IMR-90 (cell line): ENCODE results near the gene NUBPL. TPM values are rescaled to one million over a fixed set of nuclear protein-coding genes. Genes with fewer than 3 reads are reported as not detected.

ENCODE experiments used
- ATAC-seq: fragments of 200-7000 bp; cut with Tn5 transposase; 2 replicates; pipeline ENCODE4 v1.9.1; 2020; ENCODE audit warnings: low read depth, mild to moderate bottlenecking, moderate library complexity
- BruUV-seq: library from RNA; stranded (reverse); fragments of 400-500 nt; replicated peaks from 2 replicates; lab custom pipeline; 2021; lab: Mats Ljungman, UMichigan
- CTCF ChIA-PET: fragments of 300-600 bp; formaldehyde crosslinking; extraction: SDS; loops from one replicate; lab custom pipeline; 2021; ENCODE audit warnings: antibody characterized with exemption; lab: Yijun Ruan, JAX
- POLR2A ChIA-PET: fragments of 300-600 bp; sonication (Branson Sonifier 250); formaldehyde crosslinking; loops from one replicate; lab custom pipeline; 2022; ENCODE audit warnings: antibody characterized with exemption; ENCODE audit not compliant: unreplicated experiment; lab: Charles Lee
- DNase-seq: peaks from one replicate; pipeline ENCODE4 v3.0.0; 2013
- H2AFZ ChIP-seq: replicated peaks from 2 replicates; pipeline ENCODE3; 2013; ENCODE audit warnings: low read length, mild to moderate bottlenecking; ENCODE audit not compliant: poor library complexity
- H2AK5ac ChIP-seq: 2 replicates; pipeline ENCODE4 v1.6.1; 2013; ENCODE audit warnings: low read depth, low read length, inconsistent platforms
- H2AK9ac ChIP-seq: replicated peaks from 2 replicates; pipeline ENCODE3; 2013; ENCODE audit warnings: mild to moderate bottlenecking, low read depth, low read length, moderate library complexity; ENCODE audit not compliant: poor library complexity
- H2BK120ac ChIP-seq: 2 replicates; pipeline ENCODE4 v1.6.1; 2013; ENCODE audit warnings: low read depth, low read length, inconsistent platforms
- H2BK15ac ChIP-seq: 3 replicates; pipeline ENCODE4 v1.6.1; 2013; ENCODE audit warnings: low read depth, low read length, inconsistent platforms
- H2BK20ac ChIP-seq: 2 replicates; pipeline ENCODE4 v1.6.1; 2013; ENCODE audit warnings: low read depth, mild to moderate bottlenecking, inconsistent platforms, low read length, moderate library complexity
- H2BK5ac ChIP-seq: 2 replicates; pipeline ENCODE4 v1.6.1; 2013; ENCODE audit warnings: mild to moderate bottlenecking, low read depth, low read length, inconsistent platforms; ENCODE audit not compliant: poor library complexity, severe bottlenecking
- H3K14ac ChIP-seq: replicated peaks from 2 replicates; pipeline ENCODE4 v1.6.1; 2013; ENCODE audit warnings: low read depth, low read length, inconsistent platforms
- H3K18ac ChIP-seq: 2 replicates; pipeline ENCODE4 v1.6.1; 2013; ENCODE audit warnings: low read depth, low read length, control low read depth
- H3K23ac ChIP-seq: 2 replicates; pipeline ENCODE4 v1.6.1; 2013; ENCODE audit warnings: low read depth, low read length, inconsistent platforms
- H3K27ac ChIP-seq: 2 replicates; pipeline ENCODE4 v1.5.1; 2013; ENCODE audit warnings: mild to moderate bottlenecking, control low read depth, low read length; ENCODE audit not compliant: insufficient read depth
- H3K27me3 ChIP-seq: 2 replicates; pipeline ENCODE4 v1.6.1; 2013; ENCODE audit warnings: low read length; ENCODE audit not compliant: control insufficient read depth, insufficient read depth
- H3K36me3 ChIP-seq: 2 replicates; pipeline ENCODE4 v1.6.1; 2013; ENCODE audit warnings: low read length, mixed read lengths; ENCODE audit not compliant: control insufficient read depth, insufficient read depth
- H3K4ac ChIP-seq: 2 replicates; pipeline ENCODE4 v1.6.1; 2013; ENCODE audit warnings: low read depth, low read length, inconsistent platforms
- H3K4me1 ChIP-seq: 2 replicates; pipeline ENCODE4 v1.6.1; 2013; ENCODE audit warnings: low read length, mixed read lengths; ENCODE audit not compliant: control insufficient read depth, insufficient read depth
- H3K4me2 ChIP-seq: 2 replicates; pipeline ENCODE4 v1.6.1; 2013; ENCODE audit warnings: low read depth, mild to moderate bottlenecking, control low read depth, low read length, moderate library complexity
- H3K4me3 ChIP-seq: 2 replicates; pipeline ENCODE4 v1.5.1; 2013; ENCODE audit warnings: low read depth, mild to moderate bottlenecking, control low read depth, low read length, moderate library complexity; ENCODE audit not compliant: insufficient read depth
- H3K56ac ChIP-seq: 2 replicates; pipeline ENCODE4 v1.6.1; 2013; ENCODE audit warnings: low read length, inconsistent platforms; ENCODE audit not compliant: insufficient read depth; ENCODE audit errors: extremely low read depth
- H3K79me1 ChIP-seq, 2 experiments: 2 replicates each; pipeline ENCODE4 v1.6.1; 2013; ENCODE audit warnings: low read length in 2 of 2, inconsistent platforms in 1 of 2, low read depth in 1 of 2
- H3K9ac ChIP-seq: 2 replicates; pipeline ENCODE4 v1.6.1; 2013; ENCODE audit warnings: low read depth, low read length, control low read depth
- H3K9me1 ChIP-seq: 2 replicates; pipeline ENCODE4 v1.6.1; 2013; ENCODE audit warnings: low read length, inconsistent platforms; ENCODE audit not compliant: insufficient read depth
- H3K9me3 ChIP-seq: 2 replicates; pipeline ENCODE4 v1.6.1; 2013; ENCODE audit warnings: low read length; ENCODE audit not compliant: control insufficient read depth, insufficient read depth
- H4K20me1 ChIP-seq: 2 replicates; pipeline ENCODE4 v1.6.1; 2013; ENCODE audit warnings: low read length, inconsistent platforms; ENCODE audit not compliant: insufficient read depth
- H4K5ac ChIP-seq: 2 replicates; pipeline ENCODE4 v1.6.1; 2013; ENCODE audit warnings: mild to moderate bottlenecking, low read depth, low read length, control low read depth
- H4K8ac ChIP-seq, 2 experiments: 2 replicates each; pipeline ENCODE4 v1.6.1; 2013; ENCODE audit warnings: low read depth in 2 of 2, low read length in 2 of 2, control low read depth in 1 of 2, inconsistent platforms in 1 of 2
- H4K91ac ChIP-seq: 2 replicates; pipeline ENCODE4 v1.6.1; 2013; ENCODE audit warnings: low read depth, low read length, inconsistent platforms; ENCODE audit not compliant: insufficient read depth
- BHLHE40 ChIP-seq: fragments of 150-350 bp; IDR thresholded peaks from 2 replicates; pipeline ENCODE4 v1.6.1; 2016; ENCODE audit warnings: mild to moderate bottlenecking, low read depth, low read length
- CHD1 ChIP-seq: IDR thresholded peaks from 2 replicates; pipeline ENCODE4 v1.6.1; 2012; ENCODE audit warnings: low read depth, low read length, improper control_type of control experiment
- ELK1 ChIP-seq: fragments of 150-350 bp; IDR thresholded peaks from 2 replicates; pipeline ENCODE4 v1.6.1; 2016; ENCODE audit warnings: low read depth, mild to moderate bottlenecking, low read length, moderate library complexity, borderline replicate concordance
- FOS ChIP-seq: fragments of 150-350 bp; IDR thresholded peaks from 2 replicates; pipeline ENCODE4 v1.6.1; 2016; ENCODE audit warnings: low read depth, low read length
- MAFK ChIP-seq: IDR thresholded peaks from 2 replicates; pipeline ENCODE4 v1.6.1; 2012; ENCODE audit warnings: low read depth, low read length, improper control_type of control experiment
- NFE2L2 ChIP-seq: fragments of 150-350 bp; IDR thresholded peaks from 2 replicates; pipeline ENCODE4 v1.6.1; 2016; ENCODE audit warnings: low read depth, mild to moderate bottlenecking, low read length
- RAD21 ChIP-seq: IDR thresholded peaks from 2 replicates; pipeline ENCODE4 v1.6.1; 2012; ENCODE audit warnings: low read length, improper control_type of control experiment
- RCOR1 ChIP-seq: IDR thresholded peaks from 2 replicates; pipeline ENCODE4 v1.6.1; 2012; ENCODE audit warnings: mild to moderate bottlenecking, low read length, improper control_type of control experiment; ENCODE audit not compliant: insufficient replicate concordance
- RFX5 ChIP-seq: IDR thresholded peaks from 2 replicates; pipeline ENCODE4 v1.8.0; 2012; ENCODE audit warnings: low read depth, mild to moderate bottlenecking, low read length, moderate library complexity
- SMC3 ChIP-seq: fragments of 150-350 bp; IDR thresholded peaks from 2 replicates; pipeline ENCODE4 v1.6.1; 2016; ENCODE audit warnings: low read depth, mild to moderate bottlenecking, antibody characterized with exemption, low read length, moderate library complexity
- WGBS, 2 experiments: methylation state at CpG; one replicate each; pipeline versions ENCODE4 v1.1.5 to v1.1.7; 2013; ENCODE audit warnings: missing lambda C conversion rate in 2 of 2; ENCODE audit not compliant: insufficient read length in 1 of 2; ENCODE audit errors: extremely low coverage in 2 of 2; 5-methylcytosine and 5-hydroxymethylcytosine counted together
- dilution Hi-C: fragments of 300-500 bp; cut with HindIII; formaldehyde crosslinking; loops from one replicate; pipeline ENCODE4 v1.14.3; 2018; ENCODE audit warnings: low sequenced_read_pairs; ENCODE audit not compliant: unreplicated experiment
- in situ Hi-C: fragments of 300-500 bp; cut with MboI; formaldehyde crosslinking; loops from 3 replicates; pipeline ENCODE4 v1.14.3; 2019; ENCODE audit warnings: low sequenced_read_pairs, inconsistent platforms, mixed read lengths
- intact Hi-C: fragments of 100-400 bp; cut with micrococcal nuclease; formaldehyde crosslinking; loops from 2 replicates; pipeline ENCODE4 v1.10.0; 2022
- polyA plus RNA-seq, 3 experiments: library from polyadenylated mRNA; depleted of rRNA; stranded (reverse); fragments of >200 nt; gene quantifications; 2 replicates each; pipeline ENCODE4 v1.2.3, GENCODE V29; 2012; ENCODE audit warnings: low replicate concordance in 1 of 3
- total RNA-seq: library from RNA; depleted of rRNA; stranded (reverse); fragments of >200 nt; gene quantifications from 2 replicates; pipeline ENCODE4 v1.2.3, GENCODE V29; 2012

NUBPL gene
- total and polyA plus RNA-seq, 2 of the 4 experiments (the other 2 are of a cell fraction): 5.4 to 11.5 TPM

GRCh38 chr14:31777312-31777711 is 216.1 kb downstream of the NUBPL start:
- Histone ChIP-seq H2AK5ac (no peak overlapping the region), H3K18ac (no peak overlapping the region), H2AK9ac (no peak overlapping the region), H2BK20ac (no peak overlapping the region), H2BK120ac (no peak overlapping the region), H3K14ac (no peak overlapping the region), H4K8ac (no peak overlapping the region), H4K91ac (no peak overlapping the region), H3K36me3 (no peaks in the 10 kb centered on the region), H3K56ac (no peak overlapping the region), H3K27ac (no peak overlapping the region), H3K23ac (no peak overlapping the region), H3K27me3 (no peaks in the 10 kb centered on the region), H3K4me3 (no peak overlapping the region), H3K9ac (no peak overlapping the region), H3K79me1 (no peaks in the 10 kb centered on the region), H3K4me2 (no peak overlapping the region), H3K4ac (no peak overlapping the region), H4K20me1 (no peaks in the 10 kb centered on the region), H3K9me3 (peaks cover 4% of the 10 kb centered on the region), H2BK15ac (no peak overlapping the region), H4K5ac (no peak overlapping the region), H2BK5ac (no peak overlapping the region), H2AFZ (no peak overlapping the region), H3K4me1 (no peaks in the 10 kb centered on the region), H3K9me1 (no peaks in the 10 kb centered on the region)
- intact Hi-C loops: no loop called here
- TF ChIP-seq BHLHE40: no peak
- no peak for TF ChIP-seq RFX5
- TF ChIP-seq RAD21: no peak
- TF ChIP-seq CHD1: no peak
- no peak for TF ChIP-seq RCOR1
- no peak for TF ChIP-seq SMC3
- no peak for TF ChIP-seq NFE2L2
- TF ChIP-seq MAFK: no peak
- no peak for TF ChIP-seq FOS
- no peak for TF ChIP-seq ELK1
- 60% methylated on average over 2 of the region's 4 CpGs; no CpG with 5 or more reads in 1 of the 2 experiments for WGBS, 2 experiments
- CTCF ChIA-PET: no interaction called here
- no peak for DNase-seq
- in situ Hi-C loops: no loop called here
- dilution Hi-C loops: no loop called here
- POLR2A ChIA-PET: no interaction called here
- no peak for ATAC-seq
- BruUV-seq: no TSS peak
